HG03060 (cell line): ENCODE results near the gene FGB.

ENCODE experiments used
- ATAC-seq: cut with Tn5 transposase; IDR thresholded peaks from one replicate; pipeline ENCODE4 v1.9.1; 2021; ENCODE audit warnings: low read depth, moderate number of reproducible peaks; ENCODE audit not compliant: unreplicated experiment

The FGB gene

DNA sequence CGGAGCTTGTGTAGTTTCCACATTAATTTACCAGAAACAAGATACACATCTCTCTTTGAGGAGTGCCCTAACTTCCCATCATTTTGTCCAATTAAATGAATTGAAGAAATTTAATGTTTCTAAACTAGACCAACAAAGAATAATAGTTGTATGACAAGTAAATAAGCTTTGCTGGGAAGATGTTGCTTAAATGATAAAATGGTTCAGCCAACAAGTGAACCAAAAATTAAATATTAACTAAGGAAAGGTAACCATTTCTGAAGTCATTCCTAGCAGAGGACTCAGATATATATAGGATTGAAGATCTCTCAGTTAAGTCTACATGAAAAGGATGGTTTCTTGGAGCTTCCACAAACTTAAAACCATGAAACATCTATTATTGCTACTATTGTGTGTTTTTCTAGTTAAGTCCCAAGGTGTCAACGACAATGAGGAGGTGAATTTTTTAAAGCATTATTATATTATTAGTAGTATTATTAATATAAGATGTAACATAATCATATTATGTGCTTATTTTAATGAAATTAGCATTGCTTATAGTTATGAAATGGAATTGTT is at the start of gene FGB:
Gene FGB, plus strand, starts transcription at position 315 of the 558 bp plus-strand sequence. Its CDS starts 8 bp downstream, at position 323.
- ATAC-seq, result no peak

- ATAC-seq, result no peak
Observed at GRCh38 chr4:154516318-154517029, 46.3 kb upstream of the FGB start.

- ATAC-seq, result no peak
Observed at GRCh38 chr4:154517591-154517990, 45.2 kb upstream of the FGB start.

GRCh38 chr4:154519214-154519613 is 43.6 kb upstream of the FGB start:
- ATAC-seq, result no peak

DNA sequence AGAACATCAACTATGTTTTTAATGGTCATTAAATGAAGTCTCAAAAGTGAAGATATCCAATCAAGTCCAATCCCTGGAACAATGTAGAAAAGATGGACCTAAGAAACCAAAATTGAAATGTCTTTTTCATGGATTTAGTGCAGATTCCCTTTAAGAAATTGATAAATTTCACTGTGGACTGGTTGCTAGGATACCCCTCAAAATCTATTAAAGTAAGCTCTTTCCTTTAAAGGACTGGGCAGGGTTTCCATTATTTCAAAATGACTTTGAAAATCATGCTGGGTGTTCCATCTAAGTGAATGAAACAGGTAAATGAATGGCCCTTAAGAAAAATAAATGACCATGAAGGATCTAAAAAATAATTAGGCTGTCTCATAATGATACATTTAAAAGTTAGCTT is 41.2 kb upstream of the FGB start:
- no peak for ATAC-seq

DNA sequence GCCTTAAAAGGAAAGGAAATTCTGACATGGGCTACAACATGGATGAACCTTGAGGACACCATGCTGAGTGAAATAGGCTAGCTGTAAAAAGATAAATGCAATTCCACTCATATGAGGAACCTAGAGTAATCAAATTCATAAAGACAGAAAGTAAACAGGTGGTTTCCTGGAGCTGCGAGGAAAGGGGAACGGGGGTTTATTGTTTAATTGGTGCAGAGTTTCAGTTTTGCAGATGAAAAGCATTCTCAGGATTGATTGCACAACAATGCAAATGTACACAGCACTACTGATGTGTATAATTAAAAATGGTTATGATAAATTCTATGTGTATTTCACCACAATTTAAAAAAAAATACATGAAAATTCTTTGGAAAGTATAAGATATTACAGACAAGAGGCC is 36.7 kb upstream of the FGB start:
- no peak for ATAC-seq

GRCh38 chr4:154527308-154527707 is 35.5 kb upstream of the FGB start:
- no peak for ATAC-seq

- no peak for ATAC-seq
Observed at GRCh38 chr4:154528869-154529268, 33.9 kb upstream of the FGB start.

GRCh38 chr4:154529728-154530519 is 32.9 kb upstream of the FGB start:
- no peak for ATAC-seq

DNA sequence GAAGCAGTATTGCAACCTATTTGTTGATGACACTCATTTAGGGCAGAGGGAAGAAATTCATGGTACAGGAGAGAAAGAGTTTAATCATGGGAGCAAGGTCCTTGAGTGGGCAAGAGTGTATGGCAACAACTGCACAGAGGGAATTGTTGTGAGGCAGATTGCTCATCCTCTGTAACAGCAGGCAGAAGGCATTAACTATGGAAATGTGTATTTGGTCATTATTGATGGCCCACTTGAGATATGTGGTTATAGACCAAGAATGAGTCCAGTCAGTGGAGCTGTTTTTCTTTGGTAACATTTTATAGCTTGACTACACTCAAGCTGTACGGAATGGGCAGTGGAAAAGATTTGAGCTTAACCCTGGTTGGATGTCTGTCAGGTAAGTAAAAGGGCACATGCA is 28.5 kb upstream of the FGB start:
- no peak for ATAC-seq

- ATAC-seq, result no peak
Observed at GRCh38 chr4:154542271-154542879, 20.4 kb upstream of the FGB start.

GRCh38 chr4:154545689-154546088 is 17.1 kb upstream of the FGB start:
- no peak for ATAC-seq

- peak; percentile 97 for ATAC-seq
Observed at GRCh38 chr4:154549894-154550790, 12.7 kb upstream of the FGB start, which contains the start of gene PLRG1. PLRG1 (minus strand) TSS chr4:154550400; CDS start chr4:154550308, 92 bp downstream.

GRCh38 chr4:154551872-154552686 is 10.7 kb upstream of the FGB start:
- peak; percentile 48 for ATAC-seq

- no peak for ATAC-seq
Observed at GRCh38 chr4:154559141-154559493, 3.7 kb upstream of the FGB start.

DNA sequence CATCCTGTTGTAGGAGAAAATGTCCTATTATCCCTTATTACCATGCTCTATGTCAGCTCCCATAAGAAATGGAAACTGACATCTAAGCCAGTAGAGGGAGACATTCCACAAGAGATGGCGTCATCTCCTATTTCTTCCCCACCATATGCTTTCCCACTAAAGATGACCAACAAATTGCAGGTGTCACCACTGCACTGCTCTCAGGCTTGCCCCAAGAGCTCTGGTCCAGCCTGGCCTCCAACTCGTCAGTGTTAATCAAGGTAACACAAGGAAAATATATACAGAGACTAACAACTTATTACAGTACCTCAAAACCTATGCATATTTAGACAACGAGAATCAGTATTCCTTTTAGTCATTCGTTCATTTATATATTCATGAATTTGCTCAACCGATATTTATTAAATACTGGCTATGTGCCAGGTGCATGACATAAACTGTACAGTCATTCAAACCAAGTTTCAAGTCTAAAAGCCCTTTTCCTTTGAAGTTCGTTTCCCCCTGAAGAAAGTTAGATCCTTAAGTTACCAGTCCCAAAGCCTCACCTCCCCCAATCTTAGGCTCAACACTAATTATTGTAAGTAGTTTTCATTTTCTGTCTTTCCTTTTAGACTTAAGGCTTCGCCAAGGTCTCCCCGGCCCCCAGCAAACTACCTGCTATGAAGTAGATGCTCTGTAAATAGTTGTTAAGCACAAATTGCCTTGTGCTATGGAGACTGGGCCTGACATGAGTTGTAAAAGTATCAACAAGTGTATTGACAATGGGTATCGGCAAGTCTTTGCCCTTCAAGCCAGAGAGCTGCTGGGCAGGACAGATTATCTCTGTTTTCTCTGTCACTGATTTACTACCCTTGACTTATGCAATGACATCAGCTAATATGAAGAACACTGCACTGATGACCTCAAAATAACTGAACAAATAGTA is 3.1 kb upstream of the FGB start:
- peak; percentile 80 for ATAC-seq

- no peak for ATAC-seq
Observed at GRCh38 chr4:154560419-154560801, 2.4 kb upstream of the FGB start.

DNA sequence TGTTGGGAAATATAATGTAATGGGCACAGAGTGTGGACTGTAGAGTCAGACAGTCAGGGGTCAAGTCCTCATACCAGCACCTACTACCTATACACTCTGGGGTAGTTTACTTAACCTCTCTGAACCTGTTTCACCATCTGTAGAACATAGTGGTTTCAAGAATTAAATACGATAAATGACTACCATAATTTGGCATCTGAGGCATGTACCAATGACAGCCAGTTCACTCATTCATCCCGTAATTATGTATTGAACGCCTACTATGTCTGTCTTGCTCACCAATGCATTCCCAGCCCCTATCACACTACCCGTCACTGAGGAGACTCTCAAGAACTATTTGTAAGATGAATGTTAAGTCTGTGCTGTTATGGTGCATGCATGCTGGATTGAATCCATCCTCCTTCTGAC is 2.0 kb upstream of the FGB start:
- ATAC-seq, result no peak
